T-cell (primary cell): ENCODE data around the gene IL1F10. TPM values are rescaled to one million over a fixed set of nuclear protein-coding genes. Genes with fewer than 3 reads are reported as not detected.
A peak's percentile ranks its signal among the peaks of the same experiment; 100 is the strongest.

ENCODE experiments used
- ATAC-seq, 4 experiments: fragments of 200-7000 bp in 3 of 4; fragments of 150-1000 bp in 1 of 4; cut with Tn5 transposase; replicated peaks in 1 of 4; 1 replicate in 3 of 4; 2 replicates in 1 of 4; pipeline ENCODE4 v1.10.0; 2021; ENCODE audit warnings: moderate library complexity in 3 of 4, mild to moderate bottlenecking in 2 of 4, moderate number of reproducible peaks in 1 of 4
- CTCF ChIA-PET, 2 donors: fragments of 300-600 bp; sonication (Branson Sonifier 250); formaldehyde crosslinking; loops; one replicate each; lab custom pipeline; 2022; ENCODE audit warnings: antibody characterized with exemption in 2 of 2; lab: Charles Lee
- POLR2A ChIA-PET, 2 donors: fragments of 300-600 bp; sonication (Branson Sonifier 250); formaldehyde crosslinking; loops; one replicate each; lab custom pipeline; 2022; ENCODE audit warnings: antibody characterized with exemption in 2 of 2; lab: Charles Lee
- DNase-seq, 35 experiments: peaks; one replicate each; pipeline versions ENCODE4 v3.0.0 to v3.0.0-alpha.2; 2013 to 2023
- H3K27ac ChIP-seq: one replicate; pipeline ENCODE4 v1.5.1; 2013; ENCODE audit warnings: low read length
- H3K27me3 ChIP-seq, 2 experiments: replicated peaks in 1 of 2; 1 replicate in 1 of 2; 2 replicates in 1 of 2; pipeline versions ENCODE4 v1.6.1 to v1.7.0; 2013; ENCODE audit warnings: low read length in 1 of 2, mixed read lengths in 1 of 2; ENCODE audit not compliant: control insufficient read depth in 2 of 2, insufficient read depth in 2 of 2; ENCODE audit errors: extremely low read depth in 1 of 2
- H3K36me3 ChIP-seq, 2 donors: 1 replicate in 1 of 2; 2 replicates in 1 of 2; pipeline versions ENCODE4 v1.6.1 to v1.7.0; 2013; ENCODE audit warnings: low read length in 1 of 2; ENCODE audit not compliant: control insufficient read depth in 2 of 2, insufficient read depth in 1 of 2; ENCODE audit errors: extremely low read depth in 1 of 2
- H3K4me1 ChIP-seq, 2 experiments: 1 replicate in 1 of 2; 2 replicates in 1 of 2; pipeline versions ENCODE4 v1.6.1 to v1.7.0; 2013; ENCODE audit warnings: low read length in 2 of 2, mixed read lengths in 1 of 2; ENCODE audit not compliant: insufficient read depth in 2 of 2, control insufficient read depth in 1 of 2; ENCODE audit errors: extremely low read depth in 1 of 2
- H3K4me3 ChIP-seq, 2 donors: 1 replicate in 1 of 2; 2 replicates in 1 of 2; pipeline versions ENCODE4 v1.5.1 to v1.7.0; 2013; ENCODE audit warnings: mild to moderate bottlenecking in 2 of 2, low read length in 1 of 2, moderate library complexity in 1 of 2; ENCODE audit not compliant: control insufficient read depth in 1 of 2; ENCODE audit errors: extremely low read depth in 1 of 2
- H3K9me3 ChIP-seq: 2 replicates; pipeline ENCODE4 v1.7.0; 2013
- H3K27ac Mint-ChIP-seq, 2 donors: one replicate each; pipeline ENCODE4 v1.8.0; 2020 to 2021; ENCODE audit warnings: mild to moderate bottlenecking in 2 of 2, mixed read lengths in 2 of 2
- H3K27me3 Mint-ChIP-seq, 2 donors: one replicate each; pipeline ENCODE4 v1.8.0; 2021 to 2022; ENCODE audit warnings: mixed read lengths in 2 of 2
- H3K36me3 Mint-ChIP-seq: one replicate; pipeline ENCODE4 v1.8.0; 2021; ENCODE audit warnings: mixed read lengths
- H3K4me1 Mint-ChIP-seq, 3 donors: one replicate each; pipeline ENCODE4 v1.8.0; 2020 to 2022; ENCODE audit warnings: mixed read lengths in 3 of 3, mild to moderate bottlenecking in 1 of 3
- H3K4me3 Mint-ChIP-seq, 3 donors: one replicate each; pipeline ENCODE4 v1.8.0; 2020 to 2022; ENCODE audit warnings: mild to moderate bottlenecking in 3 of 3, mixed read lengths in 3 of 3, moderate library complexity in 3 of 3
- H3K9me3 Mint-ChIP-seq, 3 donors: one replicate each; pipeline ENCODE4 v1.8.0; 2020 to 2022; ENCODE audit warnings: mixed read lengths in 3 of 3
- WGBS: methylation state at CpG from one replicate; pipeline ENCODE4 v1.1.5; 2013; ENCODE audit warnings: missing lambda C conversion rate; ENCODE audit not compliant: insufficient coverage; 5-methylcytosine and 5-hydroxymethylcytosine counted together
- total RNA-seq, 35 experiments: library from RNA in 6 of 35; stranded (reverse) in 6 of 35; fragments of 120-200 nt in 1 of 35; gene quantifications; one replicate each; pipeline versions ENCODE4 v1.2.1 to v1.2.4 and lab custom pipeline; 2013 to 2026

The IL1F10 gene
- total RNA-seq, 5 donors from 2014 or later (not counting 1 experiment from before 2014, with no cell fraction given) = not detected

- H3K36me3 Mint-ChIP-seq = no peaks in the 10 kb centered on the region
- Histone ChIP-seq H3K27ac (no peak overlapping the region), H3K4me3 (no peak overlapping the region), H3K36me3 (no peaks in the 10 kb centered on the region), H3K4me1 (peaks cover 0 to 4% of the 10 kb centered on the region in 2 experiments), H3K27me3 (peaks cover 0 to 3% of the 10 kb centered on the region in 2 experiments), H3K9me3 (no peaks in the 10 kb centered on the region)
- H3K27me3 Mint-ChIP-seq = peaks cover 3 to 5% of the 10 kb centered on the region in 2 donors
- no peak for DNase-seq
- H3K4me3 Mint-ChIP-seq = no peak overlapping the region
- WGBS = no CpG with 5 or more reads among the region's 2 CpGs
- POLR2A ChIA-PET = no interaction called here
- no peak overlapping the region for H3K27ac Mint-ChIP-seq
- no peaks in the 10 kb centered on the region for H3K9me3 Mint-ChIP-seq
- CTCF ChIA-PET = interaction anchor here (0.6 to 1.3 kb wide), 2 partner anchors 12 to 1259 kb away, joined by 3 to 4 read pairs; no protein-coding TSS in a partner anchor
- H3K4me1 Mint-ChIP-seq = peaks cover 0 to 2% (median 0%) of the 10 kb centered on the region in 3 donors
- ATAC-seq = no peak
These were observed 13.9 kb downstream of the IL1F10 start for GRCh38 chr2:113081488-113082210.

- Mint-ChIP-seq H3K27ac (no peak overlapping the region), H3K27me3 (peaks cover 3 to 5% of the 10 kb centered on the region in 2 donors), H3K9me3 (no peaks in the 10 kb centered on the region), H3K4me1 (peaks cover 0 to 2% (median 0%) of the 10 kb centered on the region in 3 donors), H3K4me3 (no peak overlapping the region), H3K36me3 (no peaks in the 10 kb centered on the region)
- Histone ChIP-seq H3K27me3 (peaks cover 0 to 3% of the 10 kb centered on the region in 2 experiments), H3K4me3 (no peak overlapping the region), H3K4me1 (peaks cover 0 to 4% of the 10 kb centered on the region in 2 experiments), H3K36me3 (no peaks in the 10 kb centered on the region), H3K9me3 (no peaks in the 10 kb centered on the region), H3K27ac (no peak overlapping the region)
- ATAC-seq (no peak), DNase-seq (no peak)
- CTCF ChIA-PET = interaction anchor here in 1 of 2 donors (0.8 kb wide), 1 partner anchor 17 kb away, joined by 3 read pairs; no protein-coding TSS in a partner anchor
- POLR2A ChIA-PET = no interaction called here
- 40% methylated on average over 1 of the region's 8 CpGs for WGBS
These were observed 15.5 kb downstream of the IL1F10 start for GRCh38 chr2:113083296-113083695.

GRCh38 chr2:113084249-113085000 lies 16.7 kb downstream of the IL1F10 start:
- no peak overlapping the region for H3K4me3 ChIP-seq
- H3K4me1 ChIP-seq = peaks cover 0 to 4% of the 10 kb centered on the region in 2 experiments
- no peaks in the 10 kb centered on the region for H3K36me3 ChIP-seq
- no peak overlapping the region for H3K27ac Mint-ChIP-seq
- no peaks in the 10 kb centered on the region for H3K36me3 Mint-ChIP-seq
- ChIA-PET POLR2A (no interaction called here), CTCF (interaction anchor here in 1 of 2 donors (0.8 kb wide), 1 partner anchor 16 kb away, joined by 3 read pairs; no protein-coding TSS in a partner anchor)
- ATAC-seq = peak in 1 of 4 experiments; percentile 60
- H3K9me3 ChIP-seq = no peaks in the 10 kb centered on the region
- peaks cover 0 to 3% of the 10 kb centered on the region in 2 experiments for H3K27me3 ChIP-seq
- 100% methylated on average over 1 of the region's 5 CpGs for WGBS
- peaks cover 3 to 5% of the 10 kb centered on the region in 2 donors for H3K27me3 Mint-ChIP-seq
- H3K4me3 Mint-ChIP-seq = no peak overlapping the region
- no peaks in the 10 kb centered on the region for H3K9me3 Mint-ChIP-seq
- peak in 1 of 35 experiments; percentile 38 for DNase-seq
- peaks cover 0 to 2% (median 0%) of the 10 kb centered on the region in 3 donors for H3K4me1 Mint-ChIP-seq
- H3K27ac ChIP-seq = no peak overlapping the region

GRCh38 chr2:113085542-113085941 lies 17.8 kb downstream of the IL1F10 start:
- H3K27me3 Mint-ChIP-seq = peaks cover 3 to 5% of the 10 kb centered on the region in 2 donors
- no CpG with 5 or more reads among the region's 2 CpGs for WGBS
- ChIA-PET CTCF (no interaction called here), POLR2A (interaction anchor here in 1 of 2 donors (0.6 to 1.0 kb wide), 2 partner anchors 21 to 44 kb away, joined by 3 to 5 read pairs; no protein-coding TSS in a partner anchor)
- no peak overlapping the region for H3K4me3 Mint-ChIP-seq
- no peaks in the 10 kb centered on the region for H3K4me1 Mint-ChIP-seq
- no peak overlapping the region for H3K27ac ChIP-seq
- DNase-seq (no peak), ATAC-seq (no peak)
- H3K27me3 ChIP-seq = no peaks in the 10 kb centered on the region
- H3K36me3 Mint-ChIP-seq = no peaks in the 10 kb centered on the region
- H3K4me3 ChIP-seq = no peak overlapping the region
- H3K4me1 ChIP-seq = no peaks in the 10 kb centered on the region
- H3K27ac Mint-ChIP-seq = no peak overlapping the region
- no peaks in the 10 kb centered on the region for H3K9me3 ChIP-seq
- H3K36me3 ChIP-seq = no peaks in the 10 kb centered on the region
- H3K9me3 Mint-ChIP-seq = no peaks in the 10 kb centered on the region

GRCh38 chr2:113088213-113088992 lies 20.6 kb downstream of the IL1F10 start:
- Histone ChIP-seq H3K36me3 (no peaks in the 10 kb centered on the region), H3K4me3 (no peak overlapping the region), H3K4me1 (no peaks in the 10 kb centered on the region), H3K27ac (no peak overlapping the region), H3K27me3 (peaks cover 0 to 3% of the 10 kb centered on the region in 2 experiments), H3K9me3 (no peaks in the 10 kb centered on the region)
- Mint-ChIP-seq H3K27me3 (no peaks in the 10 kb centered on the region), H3K9me3 (no peaks in the 10 kb centered on the region), H3K27ac (no peak overlapping the region), H3K36me3 (no peaks in the 10 kb centered on the region), H3K4me1 (no peaks in the 10 kb centered on the region), H3K4me3 (no peak overlapping the region)
- ChIA-PET POLR2A (no interaction called here), CTCF (interaction anchor here in 1 of 2 donors (0.7 to 1.0 kb wide), 2 partner anchors 8 to 26 kb away, joined by 3 read pairs; no protein-coding TSS in a partner anchor)
- ATAC-seq = no peak
- DNase-seq = no peak

GRCh38 chr2:113089916-113090315 lies 22.1 kb downstream of the IL1F10 start:
- Histone ChIP-seq H3K9me3 (no peaks in the 10 kb centered on the region), H3K27ac (no peak overlapping the region)
- CTCF ChIA-PET = no interaction called here

More at GRCh38 chr2:113089916-113090315, 22.1 kb downstream of the IL1F10 start:
- Mint-ChIP-seq H3K9me3 (no peaks in the 10 kb centered on the region), H3K27ac (no peak overlapping the region), H3K36me3 (no peaks in the 10 kb centered on the region), H3K4me3 (no peak overlapping the region), H3K4me1 (no peaks in the 10 kb centered on the region), H3K27me3 (no peaks in the 10 kb centered on the region)
- peaks cover 0 to 3% of the 10 kb centered on the region in 2 experiments for H3K27me3 ChIP-seq
- H3K4me1 ChIP-seq = no peaks in the 10 kb centered on the region
- POLR2A ChIA-PET = interaction anchor here in 1 of 2 donors (0.6 kb wide), 1 partner anchor 22 kb away, joined by 3 read pairs; the partner anchor contains the start of gene IL1F10
- H3K36me3 ChIP-seq = no peaks in the 10 kb centered on the region
- no peak overlapping the region for H3K4me3 ChIP-seq
- DNase-seq (no peak), ATAC-seq (no peak)
